IMR-90 (cell line): ENCODE data around the gene TCF4. TPM values are rescaled to one million over a fixed set of nuclear protein-coding genes. Genes with fewer than 3 reads are reported as not detected.

Experiments used
- ATAC-seq: fragments of 200-7000 bp; cut with Tn5 transposase; 2 replicates; pipeline ENCODE4 v1.9.1; 2020; ENCODE audit warnings: low read depth, mild to moderate bottlenecking, moderate library complexity
- BruUV-seq: library from RNA; stranded (reverse); fragments of 400-500 nt; replicated peaks from 2 replicates; lab custom pipeline; 2021; lab: Mats Ljungman, UMichigan
- CTCF ChIA-PET: fragments of 300-600 bp; formaldehyde crosslinking; extraction: SDS; loops from one replicate; lab custom pipeline; 2021; ENCODE audit warnings: antibody characterized with exemption; lab: Yijun Ruan, JAX
- POLR2A ChIA-PET: fragments of 300-600 bp; sonication (Branson Sonifier 250); formaldehyde crosslinking; loops from one replicate; lab custom pipeline; 2022; ENCODE audit warnings: antibody characterized with exemption; ENCODE audit not compliant: unreplicated experiment; lab: Charles Lee
- DNase-seq: peaks from one replicate; pipeline ENCODE4 v3.0.0; 2013
- H2AFZ ChIP-seq: replicated peaks from 2 replicates; pipeline ENCODE3; 2013; ENCODE audit warnings: low read length, mild to moderate bottlenecking; ENCODE audit not compliant: poor library complexity
- H2AK5ac ChIP-seq: 2 replicates; pipeline ENCODE4 v1.6.1; 2013; ENCODE audit warnings: low read depth, low read length, inconsistent platforms
- H2AK9ac ChIP-seq: replicated peaks from 2 replicates; pipeline ENCODE3; 2013; ENCODE audit warnings: mild to moderate bottlenecking, low read depth, low read length, moderate library complexity; ENCODE audit not compliant: poor library complexity
- H2BK120ac ChIP-seq: 2 replicates; pipeline ENCODE4 v1.6.1; 2013; ENCODE audit warnings: low read depth, low read length, inconsistent platforms
- H2BK15ac ChIP-seq: 3 replicates; pipeline ENCODE4 v1.6.1; 2013; ENCODE audit warnings: low read depth, low read length, inconsistent platforms
- H2BK20ac ChIP-seq: 2 replicates; pipeline ENCODE4 v1.6.1; 2013; ENCODE audit warnings: low read depth, mild to moderate bottlenecking, inconsistent platforms, low read length, moderate library complexity
- H2BK5ac ChIP-seq: 2 replicates; pipeline ENCODE4 v1.6.1; 2013; ENCODE audit warnings: mild to moderate bottlenecking, low read depth, low read length, inconsistent platforms; ENCODE audit not compliant: poor library complexity, severe bottlenecking
- H3K14ac ChIP-seq: replicated peaks from 2 replicates; pipeline ENCODE4 v1.6.1; 2013; ENCODE audit warnings: low read depth, low read length, inconsistent platforms
- H3K18ac ChIP-seq: 2 replicates; pipeline ENCODE4 v1.6.1; 2013; ENCODE audit warnings: low read depth, low read length, control low read depth
- H3K23ac ChIP-seq: 2 replicates; pipeline ENCODE4 v1.6.1; 2013; ENCODE audit warnings: low read depth, low read length, inconsistent platforms
- H3K27ac ChIP-seq: 2 replicates; pipeline ENCODE4 v1.5.1; 2013; ENCODE audit warnings: mild to moderate bottlenecking, control low read depth, low read length; ENCODE audit not compliant: insufficient read depth
- H3K27me3 ChIP-seq: 2 replicates; pipeline ENCODE4 v1.6.1; 2013; ENCODE audit warnings: low read length; ENCODE audit not compliant: control insufficient read depth, insufficient read depth
- H3K36me3 ChIP-seq: 2 replicates; pipeline ENCODE4 v1.6.1; 2013; ENCODE audit warnings: low read length, mixed read lengths; ENCODE audit not compliant: control insufficient read depth, insufficient read depth
- H3K4ac ChIP-seq: 2 replicates; pipeline ENCODE4 v1.6.1; 2013; ENCODE audit warnings: low read depth, low read length, inconsistent platforms
- H3K4me1 ChIP-seq: 2 replicates; pipeline ENCODE4 v1.6.1; 2013; ENCODE audit warnings: low read length, mixed read lengths; ENCODE audit not compliant: control insufficient read depth, insufficient read depth
- H3K4me2 ChIP-seq: 2 replicates; pipeline ENCODE4 v1.6.1; 2013; ENCODE audit warnings: low read depth, mild to moderate bottlenecking, control low read depth, low read length, moderate library complexity
- H3K4me3 ChIP-seq: 2 replicates; pipeline ENCODE4 v1.5.1; 2013; ENCODE audit warnings: low read depth, mild to moderate bottlenecking, control low read depth, low read length, moderate library complexity; ENCODE audit not compliant: insufficient read depth
- H3K56ac ChIP-seq: 2 replicates; pipeline ENCODE4 v1.6.1; 2013; ENCODE audit warnings: low read length, inconsistent platforms; ENCODE audit not compliant: insufficient read depth; ENCODE audit errors: extremely low read depth
- H3K79me1 ChIP-seq, 2 experiments: 2 replicates each; pipeline ENCODE4 v1.6.1; 2013; ENCODE audit warnings: low read length in 2 of 2, inconsistent platforms in 1 of 2, low read depth in 1 of 2
- H3K9ac ChIP-seq: 2 replicates; pipeline ENCODE4 v1.6.1; 2013; ENCODE audit warnings: low read depth, low read length, control low read depth
- H3K9me1 ChIP-seq: 2 replicates; pipeline ENCODE4 v1.6.1; 2013; ENCODE audit warnings: low read length, inconsistent platforms; ENCODE audit not compliant: insufficient read depth
- H3K9me3 ChIP-seq: 2 replicates; pipeline ENCODE4 v1.6.1; 2013; ENCODE audit warnings: low read length; ENCODE audit not compliant: control insufficient read depth, insufficient read depth
- H4K20me1 ChIP-seq: 2 replicates; pipeline ENCODE4 v1.6.1; 2013; ENCODE audit warnings: low read length, inconsistent platforms; ENCODE audit not compliant: insufficient read depth
- H4K5ac ChIP-seq: 2 replicates; pipeline ENCODE4 v1.6.1; 2013; ENCODE audit warnings: mild to moderate bottlenecking, low read depth, low read length, control low read depth
- H4K8ac ChIP-seq, 2 experiments: 2 replicates each; pipeline ENCODE4 v1.6.1; 2013; ENCODE audit warnings: low read depth in 2 of 2, low read length in 2 of 2, control low read depth in 1 of 2, inconsistent platforms in 1 of 2
- H4K91ac ChIP-seq: 2 replicates; pipeline ENCODE4 v1.6.1; 2013; ENCODE audit warnings: low read depth, low read length, inconsistent platforms; ENCODE audit not compliant: insufficient read depth
- BHLHE40 ChIP-seq: fragments of 150-350 bp; IDR thresholded peaks from 2 replicates; pipeline ENCODE4 v1.6.1; 2016; ENCODE audit warnings: mild to moderate bottlenecking, low read depth, low read length
- CEBPB ChIP-seq: IDR thresholded peaks from 2 replicates; pipeline ENCODE4 v1.6.1; 2012; ENCODE audit warnings: low read depth, low read length, improper control_type of control experiment
- CHD1 ChIP-seq: IDR thresholded peaks from 2 replicates; pipeline ENCODE4 v1.6.1; 2012; ENCODE audit warnings: low read depth, low read length, improper control_type of control experiment
- FOS ChIP-seq: fragments of 150-350 bp; IDR thresholded peaks from 2 replicates; pipeline ENCODE4 v1.6.1; 2016; ENCODE audit warnings: low read depth, low read length
- MAFK ChIP-seq: IDR thresholded peaks from 2 replicates; pipeline ENCODE4 v1.6.1; 2012; ENCODE audit warnings: low read depth, low read length, improper control_type of control experiment
- MAZ ChIP-seq: IDR thresholded peaks from 2 replicates; pipeline ENCODE4 v1.6.1; 2012; ENCODE audit warnings: low read depth, mild to moderate bottlenecking, low read length, improper control_type of control experiment, moderate library complexity, borderline replicate concordance
- MXI1 ChIP-seq: IDR thresholded peaks from 2 replicates; pipeline ENCODE4 v1.6.1; 2012; ENCODE audit warnings: low read depth, mild to moderate bottlenecking, low read length, moderate library complexity, borderline replicate concordance
- NFE2L2 ChIP-seq: fragments of 150-350 bp; IDR thresholded peaks from 2 replicates; pipeline ENCODE4 v1.6.1; 2016; ENCODE audit warnings: low read depth, mild to moderate bottlenecking, low read length
- POLR2A ChIP-seq: IDR thresholded peaks from 2 replicates; pipeline ENCODE4 v1.6.1; 2012; ENCODE audit warnings: mild to moderate bottlenecking, low read depth, low read length
- RAD21 ChIP-seq: IDR thresholded peaks from 2 replicates; pipeline ENCODE4 v1.6.1; 2012; ENCODE audit warnings: low read length, improper control_type of control experiment
- RCOR1 ChIP-seq: IDR thresholded peaks from 2 replicates; pipeline ENCODE4 v1.6.1; 2012; ENCODE audit warnings: mild to moderate bottlenecking, low read length, improper control_type of control experiment; ENCODE audit not compliant: insufficient replicate concordance
- RFX5 ChIP-seq: IDR thresholded peaks from 2 replicates; pipeline ENCODE4 v1.8.0; 2012; ENCODE audit warnings: low read depth, mild to moderate bottlenecking, low read length, moderate library complexity
- SMC3 ChIP-seq: fragments of 150-350 bp; IDR thresholded peaks from 2 replicates; pipeline ENCODE4 v1.6.1; 2016; ENCODE audit warnings: low read depth, mild to moderate bottlenecking, antibody characterized with exemption, low read length, moderate library complexity
- WGBS, 2 experiments: methylation state at CpG; one replicate each; pipeline versions ENCODE4 v1.1.5 to v1.1.7; 2013; ENCODE audit warnings: missing lambda C conversion rate in 2 of 2; ENCODE audit not compliant: insufficient read length in 1 of 2; ENCODE audit errors: extremely low coverage in 2 of 2; 5-methylcytosine and 5-hydroxymethylcytosine counted together
- dilution Hi-C: fragments of 300-500 bp; cut with HindIII; formaldehyde crosslinking; loops from one replicate; pipeline ENCODE4 v1.14.3; 2018; ENCODE audit warnings: low sequenced_read_pairs; ENCODE audit not compliant: unreplicated experiment
- in situ Hi-C: fragments of 300-500 bp; cut with MboI; formaldehyde crosslinking; loops from 3 replicates; pipeline ENCODE4 v1.14.3; 2019; ENCODE audit warnings: low sequenced_read_pairs, inconsistent platforms, mixed read lengths
- intact Hi-C: fragments of 100-400 bp; cut with micrococcal nuclease; formaldehyde crosslinking; loops from 2 replicates; pipeline ENCODE4 v1.10.0; 2022
- polyA plus RNA-seq, 3 experiments: library from polyadenylated mRNA; depleted of rRNA; stranded (reverse); fragments of >200 nt; gene quantifications; 2 replicates each; pipeline ENCODE4 v1.2.3, GENCODE V29; 2012; ENCODE audit warnings: low replicate concordance in 1 of 3
- total RNA-seq: library from RNA; depleted of rRNA; stranded (reverse); fragments of >200 nt; gene quantifications from 2 replicates; pipeline ENCODE4 v1.2.3, GENCODE V29; 2012
- TF ChIP-seq, protein P1 (sequence below): conservative IDR thresholded peaks from 2 replicates; pipeline ENCODE4 v1.5.1; 2012; ENCODE audit warnings: mild to moderate bottlenecking, low read depth, low read length, improper control_type of control experiment
- TF ChIP-seq, protein P2 (sequence below): fragments of 150-350 bp; IDR thresholded peaks from 2 replicates; pipeline ENCODE4 v1.6.1; 2016; ENCODE audit warnings: low read depth, mild to moderate bottlenecking, low read length, moderate library complexity, borderline replicate concordance

The TCF4 gene
- total and polyA plus RNA-seq, 2 of the 4 experiments (the other 2 are of a cell fraction), result 30.0 to 87.1 TPM

- Histone ChIP-seq H4K8ac (no peak overlapping the region), H3K36me3 (peaks cover 3% of the 10 kb centered on the region; the same call in 1 of the 2 replicates), H3K4me2 (peak overlapping the region; percentile 15), H3K4me3 (no peak overlapping the region), H3K9ac (no peak overlapping the region), H2AK5ac (no peak overlapping the region), H3K4ac (no peak overlapping the region), H2BK20ac (no peak overlapping the region), H3K27ac (no peak overlapping the region), H4K91ac (no peak overlapping the region), H2AK9ac (no peak overlapping the region), H2AFZ (no peak overlapping the region), H3K56ac (no peak overlapping the region), H3K14ac (no peak overlapping the region), H4K5ac (no peak overlapping the region), H3K23ac (no peak overlapping the region), H2BK5ac (peak overlapping the region; percentile 61), H3K4me1 (peaks cover 6% of the 10 kb centered on the region; the same call in 1 of the 2 replicates), H2BK15ac (no peak overlapping the region), H3K9me3 (no peaks in the 10 kb centered on the region), H3K27me3 (no peaks in the 10 kb centered on the region), H2BK120ac (no peak overlapping the region), H3K79me1 (peaks cover 21 to 57% of the 10 kb centered on the region in 2 experiments; a peak in 3 of 4 replicates), H4K20me1 (no peaks in the 10 kb centered on the region), H3K18ac (no peak overlapping the region; the same call in 1 of the 2 replicates), H3K9me1 (0 out of 2 replicates have a peak, but pooled peaks cover 3% of the 10 kb centered on the region)
- ATAC-seq, result peak; percentile 61
- peak; percentile 28 for DNase-seq
- intact Hi-C loops (loop anchor here (10.0 kb wide), 1 partner anchor 655 kb away; no protein-coding TSS in a partner anchor), in situ Hi-C loops (loop anchor here (10.0 kb wide), 1 partner anchor 345 kb away; no protein-coding TSS in a partner anchor), dilution Hi-C loops (no loop called here)
- ChIA-PET CTCF (interaction anchor here (0.9 to 1.1 kb wide), 2 partner anchors 10 to 16 kb away, joined by 3 read pairs; no protein-coding TSS in a partner anchor), POLR2A (no interaction called here)
- WGBS, 2 experiments, result no CpG with 5 or more reads among the region's 4 CpGs
- BruUV-seq, result no TSS peak
- TF ChIP-seq BHLHE40 (no peak), CHD1 (no peak), CEBPB (peak; percentile 20; the same call in 1 of the 2 replicates), MAZ (no peak), MXI1 (no peak), RCOR1 (no peak), MAFK (peak; percentile 85), RAD21 (no peak), RFX5 (no peak), SMC3 (no peak), FOS (no peak), NFE2L2 (no peak), POLR2A (no peak)
- TF ChIP-seq, protein P1, sequence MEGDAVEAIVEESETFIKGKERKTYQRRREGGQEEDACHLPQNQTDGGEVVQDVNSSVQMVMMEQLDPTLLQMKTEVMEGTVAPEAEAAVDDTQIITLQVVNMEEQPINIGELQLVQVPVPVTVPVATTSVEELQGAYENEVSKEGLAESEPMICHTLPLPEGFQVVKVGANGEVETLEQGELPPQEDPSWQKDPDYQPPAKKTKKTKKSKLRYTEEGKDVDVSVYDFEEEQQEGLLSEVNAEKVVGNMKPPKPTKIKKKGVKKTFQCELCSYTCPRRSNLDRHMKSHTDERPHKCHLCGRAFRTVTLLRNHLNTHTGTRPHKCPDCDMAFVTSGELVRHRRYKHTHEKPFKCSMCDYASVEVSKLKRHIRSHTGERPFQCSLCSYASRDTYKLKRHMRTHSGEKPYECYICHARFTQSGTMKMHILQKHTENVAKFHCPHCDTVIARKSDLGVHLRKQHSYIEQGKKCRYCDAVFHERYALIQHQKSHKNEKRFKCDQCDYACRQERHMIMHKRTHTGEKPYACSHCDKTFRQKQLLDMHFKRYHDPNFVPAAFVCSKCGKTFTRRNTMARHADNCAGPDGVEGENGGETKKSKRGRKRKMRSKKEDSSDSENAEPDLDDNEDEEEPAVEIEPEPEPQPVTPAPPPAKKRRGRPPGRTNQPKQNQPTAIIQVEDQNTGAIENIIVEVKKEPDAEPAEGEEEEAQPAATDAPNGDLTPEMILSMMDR, result no peak
- TF ChIP-seq, protein P2, sequence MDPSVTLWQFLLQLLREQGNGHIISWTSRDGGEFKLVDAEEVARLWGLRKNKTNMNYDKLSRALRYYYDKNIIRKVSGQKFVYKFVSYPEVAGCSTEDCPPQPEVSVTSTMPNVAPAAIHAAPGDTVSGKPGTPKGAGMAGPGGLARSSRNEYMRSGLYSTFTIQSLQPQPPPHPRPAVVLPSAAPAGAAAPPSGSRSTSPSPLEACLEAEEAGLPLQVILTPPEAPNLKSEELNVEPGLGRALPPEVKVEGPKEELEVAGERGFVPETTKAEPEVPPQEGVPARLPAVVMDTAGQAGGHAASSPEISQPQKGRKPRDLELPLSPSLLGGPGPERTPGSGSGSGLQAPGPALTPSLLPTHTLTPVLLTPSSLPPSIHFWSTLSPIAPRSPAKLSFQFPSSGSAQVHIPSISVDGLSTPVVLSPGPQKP, result no peak
Measured at GRCh38 chr18:55579501-55580270, 8.3 kb downstream of the TCF4 start.
